GM12865 (cell line): Measurements from ENCODE around the gene NAT16.
"Not testable (repeated sequence)": the region's sequence is repeated elsewhere in the genome, so short reads cannot be mapped to it uniquely, and the experiment has no call there.

ENCODE experiments used
- DNase-seq: peaks from one replicate; pipeline ENCODE4 v3.0.0; 2010; ENCODE audit warnings: low read depth
- H3K4me3 ChIP-seq: 2 replicates; pipeline ENCODE4 v1.5.1; 2011; ENCODE audit warnings: mild to moderate bottlenecking, low read depth, low read length, control low read depth
- CTCF ChIP-seq: IDR thresholded peaks from 2 replicates; pipeline ENCODE4 v1.5.1; 2011; ENCODE audit warnings: low read length, control low read depth, low read depth, inconsistent platforms; ENCODE audit not compliant: insufficient read depth; ENCODE audit errors: missing control alignments

Gene NAT16

DNA sequence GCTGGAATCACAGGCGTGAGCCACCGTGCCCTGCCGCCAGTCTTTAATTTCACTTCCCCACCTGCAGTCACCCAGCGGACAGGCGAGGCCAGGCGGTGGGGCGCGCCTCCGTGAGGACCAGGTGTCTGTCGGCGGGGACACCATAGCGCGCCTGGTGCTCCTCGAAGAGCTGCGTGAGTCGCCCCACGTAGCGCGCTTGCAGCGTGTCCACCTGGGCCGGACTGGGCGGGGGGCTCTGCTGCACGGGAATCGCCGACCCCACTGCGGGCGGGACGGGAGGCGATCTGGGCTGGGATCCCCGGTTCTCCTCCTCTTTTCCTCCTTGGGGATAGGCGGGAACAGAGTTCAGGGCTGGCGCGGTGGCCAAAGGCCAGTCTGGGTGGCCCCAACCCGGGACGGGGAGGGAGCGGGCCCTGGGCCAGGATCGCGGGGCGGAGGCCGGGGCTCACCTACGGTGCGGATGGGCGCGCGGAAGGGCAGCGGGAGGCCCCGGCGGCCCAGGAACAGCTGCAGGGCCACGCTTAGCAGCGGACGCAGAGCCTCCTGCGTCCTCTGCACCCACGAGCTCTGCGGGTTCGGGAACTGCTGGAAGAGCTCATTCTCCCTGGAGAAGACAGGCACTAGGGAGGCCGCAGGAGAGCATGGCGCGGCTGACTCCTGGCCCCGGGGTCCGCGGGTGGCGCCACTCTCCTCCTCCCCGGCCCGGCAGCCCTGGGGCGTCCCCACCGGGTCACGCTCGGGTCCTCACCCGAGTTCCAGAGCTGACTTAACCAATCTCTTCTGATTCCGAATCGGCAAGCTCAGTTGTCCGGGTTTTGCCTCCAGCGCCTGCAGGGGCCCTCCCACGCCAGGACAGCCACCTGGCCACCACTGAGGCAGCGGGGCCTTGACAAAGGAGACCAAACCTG is 21.9 kb upstream of the NAT16 start:
- TF ChIP-seq CTCF, result no peak
- no peak for DNase-seq
- H3K4me3 ChIP-seq, result no peak overlapping the region

GRCh38 chr7:101200862-101201599 is 20.9 kb upstream of the NAT16 start, which contains the start of gene MOGAT3:
MOGAT3 (minus strand) TSS chr7:101201036; CDS start chr7:101200854, 182 bp downstream.
- H3K4me3 ChIP-seq, result no peak within 1 kb of the TSS
- TF ChIP-seq CTCF, result no peak
- no peak for DNase-seq

GRCh38 chr7:101200504-101200861 is 20.4 kb upstream of the NAT16 start:
- no peak for DNase-seq
- H3K4me3 ChIP-seq, result no peak overlapping the region
- TF ChIP-seq CTCF, result no peak

GRCh38 chr7:101199522-101199921 is 19.4 kb upstream of the NAT16 start:
- H3K4me3 ChIP-seq, result not testable (repeated sequence)

GRCh38 chr7:101198476-101198875 is 18.4 kb upstream of the NAT16 start:
- no peak for DNase-seq
- no peak overlapping the region for H3K4me3 ChIP-seq
- TF ChIP-seq CTCF, result no peak

More at GRCh38 chr7:101199522-101199921, 19.4 kb upstream of the NAT16 start:
- DNase-seq, result not testable (repeated sequence)

GRCh38 chr7:101197991-101198390 is 17.9 kb upstream of the NAT16 start:
- DNase-seq, result no peak
- no peak overlapping the region for H3K4me3 ChIP-seq
- no peak for TF ChIP-seq CTCF

- TF ChIP-seq CTCF, result no peak
- no peak for DNase-seq
- H3K4me3 ChIP-seq, result no peak overlapping the region
Observed at GRCh38 chr7:101195884-101196283, 15.8 kb upstream of the NAT16 start.
